Keratinocyte (primary cell): ENCODE data around the gene JAZF1. TPM values are rescaled to one million over a fixed set of nuclear protein-coding genes. Genes with fewer than 3 reads are reported as not detected.

Experiments
- DNase-seq: peaks from one replicate; pipeline ENCODE4 v3.0.0-alpha.2; 2011; ENCODE audit warnings: low read depth, missing footprints, low spot score
- FAIRE-seq: peaks from 2 replicates; lab custom pipeline; 2011; peaks lifted over from hg19 to GRCh38; lab: Jason Lieb, UNC
- H2AFZ ChIP-seq: 2 replicates; pipeline ENCODE4 v1.6.0; 2012; ENCODE audit warnings: low read length, control low read depth, inconsistent platforms; ENCODE audit not compliant: control insufficient read depth
- H3K27ac ChIP-seq: 2 replicates; pipeline ENCODE4 v1.5.1; 2011; ENCODE audit warnings: low read length; ENCODE audit not compliant: control insufficient read depth, insufficient read depth
- H3K27me3 ChIP-seq: 3 replicates; pipeline ENCODE4 v1.6.0; 2011; ENCODE audit warnings: low read length; ENCODE audit not compliant: control insufficient read depth, insufficient read depth; ENCODE audit errors: extremely low read depth
- H3K36me3 ChIP-seq, 2 experiments: 2 replicates in 1 of 2; 3 replicates in 1 of 2; pipeline ENCODE4 v1.5.1; 2011; ENCODE audit warnings: low read length in 2 of 2, mild to moderate bottlenecking in 1 of 2; ENCODE audit not compliant: control insufficient read depth in 2 of 2, insufficient read depth in 2 of 2; ENCODE audit errors: extremely low read depth in 1 of 2
- H3K4me1 ChIP-seq: 3 replicates; pipeline ENCODE4 v1.5.1; 2011; ENCODE audit warnings: low read length; ENCODE audit not compliant: control insufficient read depth, insufficient read depth; ENCODE audit errors: extremely low read depth
- H3K4me2 ChIP-seq: 3 replicates; pipeline ENCODE4 v1.6.0; 2011; ENCODE audit warnings: low read depth, low read length; ENCODE audit not compliant: control insufficient read depth, insufficient read depth; ENCODE audit errors: extremely low read depth
- H3K4me3 ChIP-seq, 3 experiments: fragments of 200-600 bp in 1 of 3; sonication (generic) in 1 of 3; 2 replicates in 2 of 3; 3 replicates in 1 of 3; pipeline ENCODE4 v1.5.1; 2011 to 2016; ENCODE audit warnings: low read length in 3 of 3, mild to moderate bottlenecking in 3 of 3, control low read depth in 2 of 3, inconsistent platforms in 1 of 3, low read depth in 1 of 3, mixed read lengths in 1 of 3, mixed run types in 1 of 3, moderate library complexity in 1 of 3; ENCODE audit not compliant: control insufficient read depth in 2 of 3, insufficient read depth in 2 of 3; ENCODE audit errors: extremely low read depth in 1 of 3
- H3K79me2 ChIP-seq: 2 replicates; pipeline ENCODE4 v1.6.0; 2012; ENCODE audit warnings: low read length; ENCODE audit not compliant: control insufficient read depth, insufficient read depth
- H3K9ac ChIP-seq: 3 replicates; pipeline ENCODE4 v1.6.0; 2011; ENCODE audit warnings: low read length; ENCODE audit not compliant: control insufficient read depth, insufficient read depth; ENCODE audit errors: extremely low read depth
- H3K9me1 ChIP-seq: 3 replicates; pipeline ENCODE4 v1.6.0; 2011; ENCODE audit warnings: low read length; ENCODE audit not compliant: control insufficient read depth, insufficient read depth; ENCODE audit errors: extremely low read depth
- H3K9me3 ChIP-seq: 2 replicates; pipeline ENCODE4 v1.5.1; 2012; ENCODE audit warnings: low read depth, low read length; ENCODE audit not compliant: control insufficient read depth
- H4K20me1 ChIP-seq: 3 replicates; pipeline ENCODE4 v1.6.0; 2011; ENCODE audit warnings: low read length; ENCODE audit not compliant: control insufficient read depth, insufficient read depth; ENCODE audit errors: extremely low read depth
- EZH2 ChIP-seq: IDR thresholded peaks from one replicate; pipeline ENCODE4 v1.6.1; 2012; ENCODE audit warnings: inconsistent platforms, mild to moderate bottlenecking, low read length, moderate library complexity
- dilution Hi-C: fragments of 300-500 bp; cut with MboI; formaldehyde crosslinking; loops from one replicate; pipeline ENCODE4 v1.7.0; 2020; ENCODE audit warnings: low sequenced_read_pairs; ENCODE audit not compliant: extremely low pct_ligation_motif_present
- polyA plus RNA-seq, 5 experiments: library from polyadenylated mRNA; depleted of rRNA in 3 of 5; stranded (reverse) in 3 of 5; stranded (forward) in 1 of 5; unstranded in 1 of 5; fragments of >200 nt; gene quantifications; 1 replicate in 1 of 5; 2 replicates in 3 of 5; 3 replicates in 1 of 5; pipeline versions ENCODE4 v1.2.1 to v1.2.3, GENCODE V29; 2011 to 2012; ENCODE audit warnings: missing spikeins in 2 of 5, low read depth in 1 of 5, low replicate concordance in 1 of 5
- TF ChIP-seq, protein P1 (sequence below), 3 experiments: IDR thresholded peaks in 1 of 3; conservative IDR thresholded peaks in 1 of 3; optimal IDR thresholded peaks in 1 of 3; 2 replicates in 2 of 3; 3 replicates in 1 of 3; pipeline versions ENCODE3 to v1.5.1; 2011; ENCODE audit warnings: low read length in 3 of 3, mild to moderate bottlenecking in 3 of 3, moderate library complexity in 2 of 3, control low read depth in 1 of 3, inconsistent platforms in 1 of 3; ENCODE audit not compliant: insufficient read depth in 2 of 3; ENCODE audit errors: extremely low read depth in 1 of 3

JAZF1 gene
- polyA plus RNA-seq, 1 donor (not counting 4 experiments of a cell fraction or from before 2014, with no cell fraction given) = 2.5 TPM

DNA sequence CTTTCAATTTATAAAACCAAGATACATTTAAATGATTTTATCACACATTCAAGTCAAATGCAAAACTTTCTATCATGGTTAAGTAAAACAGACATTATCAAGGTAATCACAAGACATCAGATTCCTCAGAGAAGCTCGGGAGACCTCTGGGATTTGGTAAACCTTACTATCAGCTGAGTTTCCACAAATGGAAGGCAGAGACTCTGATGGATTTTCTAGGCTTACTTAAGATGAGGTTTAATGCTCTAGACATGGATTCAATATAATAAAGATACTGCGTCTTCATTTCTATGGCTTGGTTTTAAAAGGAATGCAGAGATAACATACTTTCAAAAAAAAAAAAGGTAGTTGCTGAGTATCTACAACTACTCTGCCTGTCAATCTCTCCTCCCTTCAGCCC lies 171.7 kb downstream of the JAZF1 start:
- H3K27ac ChIP-seq = no peak overlapping the region

DNA sequence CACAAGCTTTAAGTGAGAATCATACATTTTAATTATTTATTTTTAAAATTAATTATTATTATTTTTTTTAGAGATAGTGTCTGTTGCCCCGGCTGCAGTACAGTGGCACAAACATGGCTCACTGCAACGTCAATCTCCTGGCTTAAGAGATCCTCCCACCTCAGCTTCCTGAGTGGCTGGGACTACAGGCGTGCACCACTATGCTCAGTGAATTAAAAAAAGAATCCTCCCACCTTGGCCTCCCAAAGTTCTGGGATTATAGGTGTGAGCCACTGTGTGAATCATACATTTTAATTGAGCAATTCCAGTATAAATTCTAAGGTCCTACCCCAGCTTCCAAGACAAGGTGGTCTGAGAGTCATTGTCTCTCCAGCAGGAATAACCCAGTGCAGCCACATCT lies 172.4 kb downstream of the JAZF1 start:
- H3K9me1 ChIP-seq = no peaks in the 10 kb centered on the region

More for the DNA sequence above, 171.7 kb downstream of the JAZF1 start:
- Histone ChIP-seq H3K9me3 (no peaks in the 10 kb centered on the region), H3K4me1 (no peaks in the 10 kb centered on the region), H3K79me2 (no peaks in the 10 kb centered on the region), H3K4me3 (no peak overlapping the region), H3K9ac (no peak overlapping the region), H2AFZ (no peak overlapping the region), H4K20me1 (no peaks in the 10 kb centered on the region), H3K27me3 (no peaks in the 10 kb centered on the region), H3K36me3 (no peaks in the 10 kb centered on the region), H3K4me2 (no peak overlapping the region), H3K9me1 (no peaks in the 10 kb centered on the region)
- no peak for DNase-seq
- no peak for FAIRE-seq
- TF ChIP-seq, protein P1, sequence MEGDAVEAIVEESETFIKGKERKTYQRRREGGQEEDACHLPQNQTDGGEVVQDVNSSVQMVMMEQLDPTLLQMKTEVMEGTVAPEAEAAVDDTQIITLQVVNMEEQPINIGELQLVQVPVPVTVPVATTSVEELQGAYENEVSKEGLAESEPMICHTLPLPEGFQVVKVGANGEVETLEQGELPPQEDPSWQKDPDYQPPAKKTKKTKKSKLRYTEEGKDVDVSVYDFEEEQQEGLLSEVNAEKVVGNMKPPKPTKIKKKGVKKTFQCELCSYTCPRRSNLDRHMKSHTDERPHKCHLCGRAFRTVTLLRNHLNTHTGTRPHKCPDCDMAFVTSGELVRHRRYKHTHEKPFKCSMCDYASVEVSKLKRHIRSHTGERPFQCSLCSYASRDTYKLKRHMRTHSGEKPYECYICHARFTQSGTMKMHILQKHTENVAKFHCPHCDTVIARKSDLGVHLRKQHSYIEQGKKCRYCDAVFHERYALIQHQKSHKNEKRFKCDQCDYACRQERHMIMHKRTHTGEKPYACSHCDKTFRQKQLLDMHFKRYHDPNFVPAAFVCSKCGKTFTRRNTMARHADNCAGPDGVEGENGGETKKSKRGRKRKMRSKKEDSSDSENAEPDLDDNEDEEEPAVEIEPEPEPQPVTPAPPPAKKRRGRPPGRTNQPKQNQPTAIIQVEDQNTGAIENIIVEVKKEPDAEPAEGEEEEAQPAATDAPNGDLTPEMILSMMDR (optimal IDR thresholded peaks at IDR 0.05 in 1 of 3, IDR thresholded peaks at IDR 0.05 in 1 of 3, conservative IDR thresholded peaks at IDR 0.05 in 1 of 3; ENCODE audit: extremely low read depth in 1 of 3, insufficient read depth in 2 of 3, low read length in 3 of 3) = no peak
- TF ChIP-seq EZH2 = no peak
- dilution Hi-C loops = no loop called here

More for the DNA sequence above, 172.4 kb downstream of the JAZF1 start:
- H3K79me2 ChIP-seq = no peaks in the 10 kb centered on the region
- no peak overlapping the region for H3K27ac ChIP-seq
- H4K20me1 ChIP-seq = no peaks in the 10 kb centered on the region
- H3K4me2 ChIP-seq = no peak overlapping the region
- H3K9ac ChIP-seq = no peak overlapping the region
- no peaks in the 10 kb centered on the region for H3K9me3 ChIP-seq
- no peak for DNase-seq
- H3K4me3 ChIP-seq = no peak overlapping the region
- no peaks in the 10 kb centered on the region for H3K36me3 ChIP-seq
- no peaks in the 10 kb centered on the region for H3K4me1 ChIP-seq
- no peak overlapping the region for H2AFZ ChIP-seq
- no peaks in the 10 kb centered on the region for H3K27me3 ChIP-seq
- TF ChIP-seq EZH2 = no peak
- TF ChIP-seq, protein P1 (optimal IDR thresholded peaks at IDR 0.05 in 1 of 3, IDR thresholded peaks at IDR 0.05 in 1 of 3, conservative IDR thresholded peaks at IDR 0.05 in 1 of 3; ENCODE audit: extremely low read depth in 1 of 3, insufficient read depth in 2 of 3, low read length in 3 of 3) = no peak
- dilution Hi-C loops = no loop called here
- FAIRE-seq = no peak
